GM23248 (cell line): ENCODE measurements around the gene PYGO2.

Source experiments
- EZH2 ChIP-seq: fragments of 200-600 bp; sonication (generic); IDR thresholded peaks from 2 replicates; pipeline ENCODE4 v1.6.1; 2018; ENCODE audit warnings: antibody characterized with exemption, mild to moderate bottlenecking; ENCODE audit not compliant: insufficient read depth, poor library complexity, severe bottlenecking
- EZH2phosphoT487 ChIP-seq: fragments of 200-600 bp; sonication (generic); IDR thresholded peaks from 2 replicates; pipeline ENCODE4 v1.6.1; 2018; ENCODE audit warnings: antibody characterized with exemption, moderate library complexity, mild to moderate bottlenecking, low read depth; ENCODE audit not compliant: insufficient read depth

GRCh38 chr1:154974808-154975408, 13.3 kb upstream of the PYGO2 start:
- TF ChIP-seq EZH2 (no peak), EZH2phosphoT487 (no peak)
